CD4-positive, alpha-beta T cell treated with Interleukin-1 beta for 1 hour (primary cell): ENCODE data around the gene TMEM141.

Experiments used
- DNase-seq, 2 donors: peaks; one replicate each; pipeline ENCODE4 v3.0.0-alpha.2; 2020 to 2022

TMEM141 gene

GRCh38 chr9:136790640-136791515 is at the start of gene TMEM141:
TSS of gene TMEM141 (plus strand) at chr9:136791344. CDS start at chr9:136791371, 27 bp downstream.
- DNase-seq: peak; percentile 99 to 100

- no peak for DNase-seq
Measured at GRCh38 chr9:136741883-136742571, 49.1 kb upstream of the TMEM141 start.

- DNase-seq: no peak
Measured at GRCh38 chr9:136742591-136743391, 48.4 kb upstream of the TMEM141 start, which contains the start of gene LCN10. TSS of gene LCN10 (minus strand) at chr9:136742940. CDS start at chr9:136742903, 37 bp downstream.

GRCh38 chr9:136743639-136744211 is 47.4 kb upstream of the TMEM141 start:
- no peak for DNase-seq

- no peak for DNase-seq
Measured at GRCh38 chr9:136744773-136745172, 46.4 kb upstream of the TMEM141 start.

GRCh38 chr9:136745389-136746154 is 45.6 kb upstream of the TMEM141 start:
- no peak for DNase-seq

GRCh38 chr9:136746155-136746490 is 45.0 kb upstream of the TMEM141 start:
- DNase-seq: no peak

- no peak for DNase-seq
Measured at GRCh38 chr9:136746621-136747020, 44.5 kb upstream of the TMEM141 start.

- DNase-seq: no peak
Measured at GRCh38 chr9:136747161-136748060, 43.7 kb upstream of the TMEM141 start.

GRCh38 chr9:136748201-136748600 is 42.9 kb upstream of the TMEM141 start, which contains the start of gene LCN6:
TSS of gene LCN6 (minus strand) at chr9:136748525. CDS start at chr9:136748483, 42 bp downstream.
- DNase-seq: no peak

GRCh38 chr9:136748666-136749611 is 42.2 kb upstream of the TMEM141 start:
- no peak for DNase-seq

GRCh38 chr9:136750526-136750925 is 40.6 kb upstream of the TMEM141 start:
- DNase-seq: no peak

- no peak for DNase-seq
Measured at GRCh38 chr9:136751244-136751643, 39.9 kb upstream of the TMEM141 start.

- DNase-seq: no peak
Measured at GRCh38 chr9:136751814-136752213, 39.3 kb upstream of the TMEM141 start.

GRCh38 chr9:136753371-136754058 is 37.6 kb upstream of the TMEM141 start:
- DNase-seq: no peak

- DNase-seq: peak in 1 of 2 donors; percentile 45
Measured at GRCh38 chr9:136754059-136754572, 37.0 kb upstream of the TMEM141 start.

GRCh38 chr9:136754626-136755301 is 36.4 kb upstream of the TMEM141 start:
- no peak for DNase-seq
